ENCODE measurements around the gene FZD2. TPM values are rescaled to one million over a fixed set of nuclear protein-coding genes. Genes with fewer than 3 reads are reported as not detected.

FZD2 gene
- total RNA-seq, 1 experiment from 2014 or later = 0.56 TPM

DNA sequence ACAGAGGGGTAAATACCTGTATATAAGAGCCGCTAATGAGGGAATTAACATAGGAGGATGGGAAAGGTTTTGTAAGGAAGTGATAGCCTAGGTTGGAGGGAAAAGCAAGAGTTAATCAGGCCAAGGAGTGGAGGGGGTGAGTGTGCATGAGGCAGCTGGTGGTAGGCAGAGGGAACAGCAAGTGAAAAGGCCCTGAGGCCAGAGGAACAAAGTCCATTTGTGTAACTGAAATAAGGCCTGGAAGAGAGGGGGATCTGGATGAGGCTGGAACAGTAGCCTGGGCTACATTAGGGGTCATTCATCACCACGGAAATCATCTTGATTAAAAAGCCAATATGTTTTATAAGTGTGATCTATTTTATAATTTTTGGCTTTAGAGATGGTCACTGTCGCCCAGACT, 45.7 kb downstream of the FZD2 start:
- Histone ChIP-seq H3K27ac (ENCODE audit: low read length) (no peak overlapping the region), H3K4me3 (ENCODE audit: low read length) (no peak overlapping the region), H3K79me2 (ENCODE audit: low read length) (no peaks in the 10 kb centered on the region), H3K27me3 (ENCODE audit: low read length) (no peaks in the 10 kb centered on the region), H3K9ac (ENCODE audit: low read length) (no peak overlapping the region), H3K36me3 (ENCODE audit: insufficient read depth, low read length) (no peaks in the 10 kb centered on the region), H3K9me2 (replicated peaks; ENCODE audit: insufficient read depth, low read length) (no peaks in the 10 kb centered on the region), H4K20me1 (ENCODE audit: insufficient read depth, low read depth, low read length) (no peaks in the 10 kb centered on the region), H3K4me1 (ENCODE audit: low read length) (no peaks in the 10 kb centered on the region), H3K4me2 (ENCODE audit: low read depth, low read length, poor library complexity, severe bottlenecking) (no peak overlapping the region), H2AFZ (ENCODE audit: low read length) (no peak overlapping the region), H3K9me3 (ENCODE audit: low read length) (no peaks in the 10 kb centered on the region)
- DNase-seq = no peak

DNA sequence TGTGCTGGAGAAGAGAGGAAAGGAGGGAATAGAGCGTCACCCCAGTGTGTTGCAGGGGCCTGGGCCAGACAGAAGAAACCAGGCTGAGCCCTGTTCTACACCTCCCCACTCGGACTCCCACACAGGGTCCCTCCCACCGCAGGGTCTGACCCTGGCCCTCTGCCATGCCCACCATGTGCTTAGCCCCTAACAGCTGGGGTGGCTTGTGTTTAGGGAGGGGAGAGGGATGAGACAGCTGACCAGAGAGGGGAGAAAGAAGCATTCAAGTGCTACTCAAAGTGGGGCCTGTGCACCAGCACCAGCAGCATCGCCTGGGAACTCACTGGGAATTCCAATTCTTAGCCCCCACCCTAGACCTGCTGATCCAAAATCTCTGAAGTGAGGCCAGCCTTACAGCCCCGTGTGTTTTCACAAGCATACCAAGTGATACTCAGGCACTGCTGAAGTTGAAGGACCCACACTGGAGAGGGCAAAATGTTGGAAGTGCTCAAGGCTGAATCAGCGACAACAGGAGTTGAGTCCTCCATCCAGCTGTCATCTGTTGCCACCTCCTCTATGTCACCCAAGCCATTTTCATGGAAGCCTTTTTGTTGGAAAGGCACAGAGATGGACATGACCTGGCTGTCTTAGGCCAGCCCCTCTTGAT, 47.0 kb downstream of the FZD2 start:
- Histone ChIP-seq H3K9me2 (replicated peaks; ENCODE audit: insufficient read depth, low read length) (no peaks in the 10 kb centered on the region), H2AFZ (ENCODE audit: low read length) (no peak overlapping the region), H3K27me3 (ENCODE audit: low read length) (no peaks in the 10 kb centered on the region), H3K27ac (ENCODE audit: low read length) (no peak overlapping the region), H3K4me3 (ENCODE audit: low read length) (no peak overlapping the region), H3K4me2 (ENCODE audit: low read depth, low read length, poor library complexity, severe bottlenecking) (no peak overlapping the region), H3K9ac (ENCODE audit: low read length) (no peak overlapping the region), H4K20me1 (ENCODE audit: insufficient read depth, low read depth, low read length) (no peaks in the 10 kb centered on the region), H3K9me3 (ENCODE audit: low read length) (no peaks in the 10 kb centered on the region), H3K4me1 (ENCODE audit: low read length) (no peaks in the 10 kb centered on the region), H3K36me3 (ENCODE audit: insufficient read depth, low read length) (no peaks in the 10 kb centered on the region), H3K79me2 (ENCODE audit: low read length) (no peaks in the 10 kb centered on the region)
- DNase-seq = no peak

DNA sequence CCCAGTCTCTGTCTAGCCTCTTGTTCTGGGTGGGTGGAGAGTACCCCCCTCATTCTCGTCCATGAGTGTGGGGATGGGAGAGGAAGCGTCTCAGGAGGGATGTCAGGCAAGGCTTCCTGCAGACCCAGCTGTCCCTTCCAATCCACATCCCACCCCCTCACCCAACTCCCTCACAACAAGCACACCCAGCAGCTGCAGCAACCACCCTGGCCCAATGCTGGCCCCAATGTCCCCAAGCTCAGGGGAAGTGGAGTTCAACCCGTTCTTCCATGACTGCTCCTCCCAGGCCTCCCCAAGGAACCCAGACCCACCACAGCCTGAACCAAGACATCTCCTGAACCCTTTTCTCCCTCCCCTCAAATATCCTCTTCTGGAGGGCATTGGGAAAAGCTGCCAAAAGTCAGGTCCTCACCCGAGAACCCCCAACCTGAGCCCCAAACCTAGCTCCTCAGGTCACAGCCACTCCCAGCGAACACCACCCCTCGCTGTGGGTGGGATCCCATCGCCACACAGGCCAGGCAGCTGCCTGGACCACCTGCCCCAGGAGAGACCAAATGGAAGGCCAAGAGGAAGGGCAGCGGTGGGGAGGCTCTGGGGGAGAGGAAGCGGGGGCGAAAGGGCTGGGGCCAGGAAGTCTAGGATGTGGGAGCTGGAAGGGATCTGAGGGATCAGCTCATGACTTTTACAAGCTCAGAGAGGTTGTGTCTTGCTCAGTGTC, 47.6 kb downstream of the FZD2 start:
- Histone ChIP-seq H3K9ac (ENCODE audit: low read length) (no peak overlapping the region), H2AFZ (ENCODE audit: low read length) (no peak overlapping the region), H3K4me1 (ENCODE audit: low read length) (no peaks in the 10 kb centered on the region), H3K9me3 (ENCODE audit: low read length) (no peaks in the 10 kb centered on the region), H3K79me2 (ENCODE audit: low read length) (no peaks in the 10 kb centered on the region), H3K27ac (ENCODE audit: low read length) (no peak overlapping the region), H3K27me3 (ENCODE audit: low read length) (no peaks in the 10 kb centered on the region), H4K20me1 (ENCODE audit: insufficient read depth, low read depth, low read length) (no peaks in the 10 kb centered on the region), H3K4me2 (ENCODE audit: low read depth, low read length, poor library complexity, severe bottlenecking) (no peak overlapping the region), H3K4me3 (ENCODE audit: low read length) (no peak overlapping the region), H3K36me3 (ENCODE audit: insufficient read depth, low read length) (no peaks in the 10 kb centered on the region), H3K9me2 (replicated peaks; ENCODE audit: insufficient read depth, low read length) (no peaks in the 10 kb centered on the region)
- no peak for DNase-seq

- Histone ChIP-seq H3K9me2 (replicated peaks; ENCODE audit: insufficient read depth, low read length) (no peaks in the 10 kb centered on the region), H4K20me1 (ENCODE audit: insufficient read depth, low read depth, low read length) (no peaks in the 10 kb centered on the region), H3K4me2 (ENCODE audit: low read depth, low read length, poor library complexity, severe bottlenecking) (no peak overlapping the region), H3K4me3 (ENCODE audit: low read length) (no peak overlapping the region), H3K27ac (ENCODE audit: low read length) (no peak overlapping the region), H3K79me2 (ENCODE audit: low read length) (no peaks in the 10 kb centered on the region), H3K36me3 (ENCODE audit: insufficient read depth, low read length) (no peaks in the 10 kb centered on the region), H2AFZ (ENCODE audit: low read length) (no peak overlapping the region), H3K9me3 (ENCODE audit: low read length) (no peaks in the 10 kb centered on the region), H3K9ac (ENCODE audit: low read length) (no peak overlapping the region), H3K27me3 (ENCODE audit: low read length) (no peaks in the 10 kb centered on the region), H3K4me1 (ENCODE audit: low read length) (no peaks in the 10 kb centered on the region)
- no peak for DNase-seq
Measured at GRCh38 chr17:44606658-44607057, 49.4 kb downstream of the FZD2 start.

- no peaks in the 10 kb centered on the region for H3K79me2 ChIP-seq (ENCODE audit: low read length)
- no peaks in the 10 kb centered on the region for H3K36me3 ChIP-seq (ENCODE audit: insufficient read depth, low read length)
- no peaks in the 10 kb centered on the region for H4K20me1 ChIP-seq (ENCODE audit: insufficient read depth, low read depth, low read length)
Measured at GRCh38 chr17:44607836-44608690, 50.8 kb downstream of the FZD2 start.

DNA sequence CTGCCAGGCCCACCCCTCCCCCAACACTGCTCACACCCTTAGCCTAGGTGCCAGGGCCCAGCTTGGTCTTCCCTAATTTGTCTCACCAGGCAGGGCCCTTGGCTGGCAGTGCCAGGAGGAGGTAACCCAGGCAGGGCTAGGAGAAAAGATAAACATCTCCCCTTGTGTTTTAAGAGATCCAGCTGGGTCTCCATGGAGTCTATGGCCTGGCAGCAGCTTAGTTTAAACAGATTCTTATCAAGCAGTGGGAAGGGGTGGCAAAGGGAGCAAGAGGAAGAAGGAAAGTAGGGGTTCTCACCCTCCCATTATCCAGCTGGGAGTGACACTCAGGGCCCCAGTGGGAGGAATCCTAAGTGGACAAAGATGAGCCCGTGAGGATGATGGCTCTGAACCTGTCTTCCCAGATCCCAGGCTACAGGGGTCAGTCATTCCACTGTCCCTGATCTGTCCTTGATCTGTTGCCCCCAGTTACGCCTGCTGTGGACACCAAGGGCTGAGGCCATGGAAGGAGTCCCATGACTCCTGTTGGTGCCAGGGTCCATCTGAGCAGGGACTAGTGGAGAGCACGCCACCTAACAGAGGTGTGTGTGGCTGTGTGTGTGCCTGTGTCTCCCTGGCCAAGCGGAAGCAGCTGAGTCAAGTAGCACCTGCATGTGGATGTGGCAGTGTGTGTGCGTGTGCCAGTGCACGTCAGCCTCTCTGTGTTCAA, 51.6 kb downstream of the FZD2 start:
- no peaks in the 10 kb centered on the region for H3K4me1 ChIP-seq (ENCODE audit: low read length)
- no peaks in the 10 kb centered on the region for H3K36me3 ChIP-seq (ENCODE audit: insufficient read depth, low read length)
- H3K27ac ChIP-seq (ENCODE audit: low read length) = no peak overlapping the region
- H3K9me3 ChIP-seq (ENCODE audit: low read length) = no peaks in the 10 kb centered on the region
- no peaks in the 10 kb centered on the region for H3K27me3 ChIP-seq (ENCODE audit: low read length)
- H3K79me2 ChIP-seq (ENCODE audit: low read length) = no peaks in the 10 kb centered on the region
- no peaks in the 10 kb centered on the region for H3K9me2 ChIP-seq (replicated peaks; ENCODE audit: insufficient read depth, low read length)
- H3K9ac ChIP-seq (ENCODE audit: low read length) = no peak overlapping the region
- H3K4me2 ChIP-seq (ENCODE audit: low read depth, low read length, poor library complexity, severe bottlenecking) = no peak overlapping the region
- H4K20me1 ChIP-seq (ENCODE audit: insufficient read depth, low read depth, low read length) = no peaks in the 10 kb centered on the region
- no peak for DNase-seq
- H2AFZ ChIP-seq (ENCODE audit: low read length) = no peak overlapping the region
- H3K4me3 ChIP-seq (ENCODE audit: low read length) = no peak overlapping the region

More at GRCh38 chr17:44607836-44608690, 50.8 kb downstream of the FZD2 start:
- no peak overlapping the region for H3K4me3 ChIP-seq (ENCODE audit: low read length)
- H3K9me2 ChIP-seq (replicated peaks; ENCODE audit: insufficient read depth, low read length) = no peaks in the 10 kb centered on the region
- H2AFZ ChIP-seq (ENCODE audit: low read length) = no peak overlapping the region
- H3K9ac ChIP-seq (ENCODE audit: low read length) = no peak overlapping the region
- no peaks in the 10 kb centered on the region for H3K27me3 ChIP-seq (ENCODE audit: low read length)
- no peak for DNase-seq
- no peaks in the 10 kb centered on the region for H3K4me1 ChIP-seq (ENCODE audit: low read length)
- no peak overlapping the region for H3K4me2 ChIP-seq (ENCODE audit: low read depth, low read length, poor library complexity, severe bottlenecking)
- no peaks in the 10 kb centered on the region for H3K9me3 ChIP-seq (ENCODE audit: low read length)
- H3K27ac ChIP-seq (ENCODE audit: low read length) = no peak overlapping the region

GRCh38 chr17:44610331-44610730, 53.0 kb downstream of the FZD2 start:
- no peaks in the 10 kb centered on the region for H3K4me1 ChIP-seq (ENCODE audit: low read length)
- no peak for DNase-seq
- no peaks in the 10 kb centered on the region for H3K9me2 ChIP-seq (replicated peaks; ENCODE audit: insufficient read depth, low read length)
- H3K27ac ChIP-seq (ENCODE audit: low read length) = no peak overlapping the region
- no peak overlapping the region for H3K4me2 ChIP-seq (ENCODE audit: low read depth, low read length, poor library complexity, severe bottlenecking)
- no peak overlapping the region for H3K4me3 ChIP-seq (ENCODE audit: low read length)
- H3K27me3 ChIP-seq (ENCODE audit: low read length) = no peaks in the 10 kb centered on the region
- no peak overlapping the region for H3K9ac ChIP-seq (ENCODE audit: low read length)
- H4K20me1 ChIP-seq (ENCODE audit: insufficient read depth, low read depth, low read length) = no peaks in the 10 kb centered on the region
- H3K36me3 ChIP-seq (ENCODE audit: insufficient read depth, low read length) = no peaks in the 10 kb centered on the region
- no peaks in the 10 kb centered on the region for H3K79me2 ChIP-seq (ENCODE audit: low read length)
- H2AFZ ChIP-seq (ENCODE audit: low read length) = no peak overlapping the region
- H3K9me3 ChIP-seq (ENCODE audit: low read length) = no peaks in the 10 kb centered on the region
